ENCODE measurements around the gene ACTMAP.
"Not testable (repeated sequence)": the region's sequence is repeated elsewhere in the genome, so short reads cannot be mapped to it uniquely, and the experiment has no call there.

ACTMAP gene

GRCh38 chr19:40750058-40750873 lies at the start of gene ACTMAP:
TSS of gene ACTMAP (minus strand) at chr19:40750477. CDS start at chr19:40749803, 674 bp downstream.
- DNase-seq = peak; percentile 99

GRCh38 chr19:40799558-40800338 lies 49.5 kb upstream of the ACTMAP start:
- DNase-seq = no peak

GRCh38 chr19:40798683-40799557 lies 48.6 kb upstream of the ACTMAP start, which contains the start of gene EGLN2:
TSS of gene EGLN2 (plus strand) at chr19:40799191. CDS start at chr19:40800573, 1,382 bp downstream.
- peak; percentile 100 for DNase-seq

GRCh38 chr19:40797963-40798682 lies 47.8 kb upstream of the ACTMAP start:
- peak; percentile 77 for DNase-seq

GRCh38 chr19:40797166-40797962 lies 47.1 kb upstream of the ACTMAP start:
- DNase-seq = no peak

- no peak for DNase-seq
These were observed 41.7 kb upstream of the ACTMAP start for GRCh38 chr19:40791996-40792395.

GRCh38 chr19:40791349-40791748 lies 41.1 kb upstream of the ACTMAP start:
- DNase-seq = no peak

- no peak for DNase-seq
These were observed 36.1 kb upstream of the ACTMAP start for GRCh38 chr19:40786060-40787037.

GRCh38 chr19:40785526-40785925 lies 35.2 kb upstream of the ACTMAP start:
- DNase-seq = no peak

- DNase-seq = not testable (repeated sequence)
These were observed 33.9 kb upstream of the ACTMAP start for GRCh38 chr19:40784146-40784545.

GRCh38 chr19:40783711-40784110 lies 33.4 kb upstream of the ACTMAP start:
- no peak for DNase-seq

GRCh38 chr19:40781140-40781539 lies 30.9 kb upstream of the ACTMAP start:
- DNase-seq = no peak

- DNase-seq = no peak
These were observed 30.3 kb upstream of the ACTMAP start for GRCh38 chr19:40780582-40780981.

- no peak for DNase-seq
These were observed 28.5 kb upstream of the ACTMAP start for GRCh38 chr19:40778706-40779284.

- peak; percentile 100 for DNase-seq
These were observed 27.8 kb upstream of the ACTMAP start, which contains the start of gene RAB4B for GRCh38 chr19:40777937-40778705. TSS of gene RAB4B (plus strand) at chr19:40778247. CDS start at chr19:40778376, 129 bp downstream.

GRCh38 chr19:40777645-40777936 lies 27.3 kb upstream of the ACTMAP start:
- no peak for DNase-seq

GRCh38 chr19:40776932-40777644 lies 26.8 kb upstream of the ACTMAP start:
- peak; percentile 91 for DNase-seq

GRCh38 chr19:40776364-40776763 lies 26.1 kb upstream of the ACTMAP start:
- DNase-seq = no peak

All from CD4-positive, alpha-beta T cell treated with Interleukin-6 for 4 hours (primary cell).